ENCODE data around the gene OLIG2.

OLIG2 gene

GRCh38 chr21:33033961-33034413, 8.3 kb downstream of the OLIG2 start:
- no peak for DNase-seq

GRCh38 chr21:33035147-33035546, 9.4 kb downstream of the OLIG2 start:
- no peak for DNase-seq

- no peak for DNase-seq
Observed at GRCh38 chr21:33036430-33037162, 10.9 kb downstream of the OLIG2 start.

DNA sequence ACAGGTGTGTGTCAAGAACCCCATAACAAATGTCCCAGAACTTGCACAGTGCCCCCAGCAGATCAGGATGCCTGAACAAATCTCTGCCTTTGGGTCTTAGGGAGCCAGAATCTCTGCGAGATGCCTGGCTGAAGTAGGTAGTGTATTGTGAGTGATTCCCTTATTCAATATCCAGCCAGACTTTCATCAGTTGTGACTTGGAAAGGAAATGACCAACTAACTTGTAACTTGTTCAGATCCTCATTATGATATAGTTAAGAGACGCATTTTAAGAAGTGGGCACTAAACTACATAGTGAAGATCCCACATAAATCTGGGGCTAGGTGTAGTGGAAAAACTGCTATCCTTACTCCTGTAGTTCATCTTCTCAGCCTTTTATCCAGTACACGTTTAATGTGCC, 11.8 kb downstream of the OLIG2 start:
- no peak for DNase-seq

GRCh38 chr21:33039536-33039935, 13.8 kb downstream of the OLIG2 start:
- DNase-seq, result no peak

- no peak for DNase-seq
Observed at GRCh38 chr21:33040215-33040614, 14.5 kb downstream of the OLIG2 start.

- DNase-seq, result no peak
Observed at GRCh38 chr21:33041981-33042380, 16.2 kb downstream of the OLIG2 start.

GRCh38 chr21:33042812-33043211, 17.1 kb downstream of the OLIG2 start:
- no peak for DNase-seq

GRCh38 chr21:33046455-33046854, 20.7 kb downstream of the OLIG2 start:
- DNase-seq, result no peak

DNA sequence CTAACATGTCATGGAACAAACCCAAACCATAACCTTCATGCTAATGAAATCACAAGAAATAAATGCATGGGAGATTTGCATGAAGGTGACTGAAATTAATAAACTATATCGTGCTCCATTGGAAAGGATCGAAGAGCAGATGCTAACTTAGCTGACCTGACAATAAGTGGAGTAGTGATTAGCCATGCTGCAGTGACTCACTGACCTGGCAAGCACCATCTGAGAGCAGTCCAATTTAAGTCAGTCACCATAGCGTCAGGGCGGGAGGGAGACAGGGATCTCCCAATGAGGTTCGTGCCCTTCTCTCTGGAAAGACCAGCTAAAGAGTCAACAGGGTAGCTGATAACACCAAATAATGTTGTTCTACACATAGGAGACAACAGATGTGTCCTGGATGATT, 21.5 kb downstream of the OLIG2 start:
- no peak for DNase-seq

DNA sequence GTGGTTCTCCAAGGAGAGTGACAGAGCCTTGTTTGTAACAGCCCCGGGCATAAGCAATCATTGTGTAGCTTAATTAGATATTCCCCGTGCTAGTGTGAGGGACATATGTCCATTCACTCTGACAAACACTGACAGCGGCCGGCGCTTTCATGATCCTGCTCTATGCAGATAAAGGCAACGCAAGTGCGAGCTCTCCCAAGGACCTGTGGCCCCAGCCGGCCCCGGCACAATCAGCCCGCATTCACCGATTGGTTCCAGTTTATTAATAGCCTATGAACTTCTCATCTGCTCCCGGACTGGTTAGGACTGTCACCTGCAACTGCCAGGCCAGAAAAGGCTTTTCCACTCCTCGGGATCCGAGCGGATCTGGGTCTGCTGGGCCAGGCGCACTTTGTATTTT, 26.2 kb downstream of the OLIG2 start:
- DNase-seq, result no peak

DNA sequence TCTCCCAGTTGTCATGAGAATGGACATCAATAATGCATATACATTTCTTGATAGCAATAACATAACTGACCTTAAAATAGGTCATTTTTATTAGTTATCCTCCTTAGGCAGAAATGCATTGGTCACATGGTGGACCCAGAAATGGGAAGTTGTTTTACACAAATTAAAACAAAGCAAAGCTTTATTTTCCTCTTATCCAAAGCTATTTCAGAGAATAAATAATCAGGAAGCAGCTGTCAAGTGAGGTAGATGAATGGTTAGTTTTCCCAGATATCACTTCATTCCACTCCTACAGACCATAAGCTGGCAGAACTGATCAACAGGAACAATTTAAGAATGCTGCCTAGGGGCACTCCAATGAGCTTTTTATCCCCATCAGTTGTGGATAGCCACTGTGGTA, 28.2 kb downstream of the OLIG2 start:
- no peak for DNase-seq

DNA sequence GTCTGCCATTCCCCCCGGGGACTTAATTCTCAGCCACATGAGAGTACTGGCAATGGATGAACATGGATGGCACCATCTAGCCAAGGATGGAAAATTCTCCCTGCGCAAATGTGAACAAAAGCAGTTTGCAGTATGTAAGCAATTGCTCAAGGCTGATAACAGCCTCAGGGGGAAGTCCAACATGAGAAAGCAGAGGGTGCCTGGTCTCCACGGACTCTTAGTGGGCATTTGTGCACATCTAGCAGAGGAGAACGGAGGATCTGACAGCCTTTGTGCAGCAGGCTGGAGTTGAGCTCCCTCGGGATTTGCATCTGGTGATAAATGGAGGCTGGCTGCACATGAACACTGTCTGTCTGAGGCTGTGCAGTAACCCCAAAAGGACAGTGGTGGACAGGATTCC, 30.3 kb downstream of the OLIG2 start:
- DNase-seq, result no peak

GRCh38 chr21:33057385-33057940, 31.7 kb downstream of the OLIG2 start:
- no peak for DNase-seq

GRCh38 chr21:33058527-33058926, 32.8 kb downstream of the OLIG2 start:
- peak; percentile 8 for DNase-seq

- no peak for DNase-seq
Observed at GRCh38 chr21:33058957-33059356, 33.2 kb downstream of the OLIG2 start.

DNA sequence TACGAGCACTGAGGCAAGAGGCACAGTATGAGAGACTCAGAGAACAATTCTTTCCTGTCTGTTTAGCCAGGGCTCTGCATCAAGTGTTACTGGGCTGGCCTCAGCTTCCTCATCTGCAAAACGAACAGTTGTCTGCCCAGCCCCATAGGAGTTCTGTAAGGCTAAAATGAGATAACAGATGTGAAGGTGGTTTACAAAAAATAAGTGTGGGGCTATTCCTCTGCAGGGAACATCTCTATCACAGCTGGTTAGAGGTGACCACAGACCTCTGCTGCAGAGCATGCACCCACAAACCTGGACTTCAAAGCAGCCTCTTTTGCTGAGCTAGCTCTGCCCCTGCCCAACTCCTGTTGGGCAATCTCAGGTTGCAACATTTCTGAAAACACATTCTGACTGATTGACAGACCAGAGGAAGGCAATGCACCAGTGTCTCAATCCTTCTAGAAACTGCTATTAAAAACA, 33.7 kb downstream of the OLIG2 start:
- DNase-seq, result no peak

DNA sequence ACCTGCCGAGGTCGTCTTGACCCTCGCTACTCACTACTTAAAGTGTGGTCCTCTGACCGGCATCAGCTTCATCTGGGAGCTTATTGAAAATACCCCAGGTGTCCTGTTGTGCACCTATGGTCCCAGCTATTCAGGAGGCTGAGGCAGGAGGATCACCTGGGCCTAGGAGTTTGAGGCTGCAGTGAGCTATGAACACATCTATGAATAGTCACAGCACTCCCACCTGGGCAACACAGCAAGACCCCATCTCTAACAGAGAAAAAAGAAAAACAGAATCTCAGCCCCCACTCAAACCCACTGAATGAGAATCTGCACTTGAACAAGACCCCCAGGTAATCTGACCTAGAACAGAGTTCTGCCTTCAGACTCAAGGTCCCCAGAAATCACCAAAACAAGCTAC, 35.5 kb downstream of the OLIG2 start:
- no peak for DNase-seq

- DNase-seq, result no peak
Observed at GRCh38 chr21:33063375-33063883, 37.7 kb downstream of the OLIG2 start.

- DNase-seq, result no peak
Observed at GRCh38 chr21:33063907-33064622, 38.3 kb downstream of the OLIG2 start.

DNA sequence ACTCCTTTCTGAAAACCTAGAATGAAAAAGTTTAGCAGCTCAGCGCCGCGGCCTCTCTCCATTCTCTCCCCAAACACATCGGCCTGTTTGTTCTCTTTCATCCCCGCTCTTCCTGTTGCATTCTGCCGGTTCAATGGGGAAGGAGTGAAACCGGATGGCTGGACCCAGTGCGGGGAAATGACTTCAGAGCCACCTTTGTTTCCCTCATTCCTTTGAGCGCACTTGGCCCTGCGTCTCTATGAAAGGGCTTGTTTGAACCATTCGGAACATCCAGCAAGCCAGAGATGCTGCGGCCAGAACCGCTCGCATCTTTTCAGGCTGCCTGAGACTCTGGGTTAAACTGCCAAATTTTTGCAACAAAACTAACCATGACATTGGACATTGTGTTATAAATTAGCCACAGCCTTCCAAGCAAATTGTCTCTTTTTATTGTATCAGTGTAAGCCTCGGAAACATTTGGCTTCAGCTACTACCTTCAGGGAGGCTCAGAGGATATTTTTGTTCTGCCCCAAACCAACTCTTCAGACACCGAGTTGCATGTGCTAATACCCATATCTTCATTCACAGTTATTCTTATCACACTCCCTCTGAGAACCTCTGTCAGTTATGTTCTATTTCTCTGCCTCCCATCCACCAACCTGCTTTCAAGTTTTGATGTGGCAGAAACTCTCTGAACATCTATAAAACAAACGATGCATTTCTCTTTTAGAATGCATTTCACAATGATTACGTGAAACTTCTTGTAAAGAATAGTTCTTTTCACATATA, 39.1 kb downstream of the OLIG2 start:
- DNase-seq, result no peak

DNA sequence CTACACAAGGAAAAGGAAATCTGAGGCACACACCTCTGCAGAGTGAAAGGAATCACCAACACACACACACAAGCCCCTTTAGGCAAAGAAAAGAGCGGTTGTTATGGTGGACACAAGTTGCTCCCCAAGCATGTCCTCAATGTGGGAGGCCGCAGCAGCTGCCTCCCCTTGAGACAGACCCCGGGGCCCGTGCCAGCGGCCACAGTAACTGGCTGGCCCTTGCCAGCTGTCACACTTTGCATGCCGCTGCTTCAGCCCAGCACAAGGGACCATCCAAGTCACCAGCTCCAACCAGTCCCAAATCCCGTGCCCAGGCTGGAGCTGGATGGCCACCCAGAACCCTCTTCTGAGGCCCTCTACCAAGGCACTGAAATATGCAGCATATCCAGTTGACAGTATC, 41.3 kb downstream of the OLIG2 start:
- no peak for DNase-seq

DNA sequence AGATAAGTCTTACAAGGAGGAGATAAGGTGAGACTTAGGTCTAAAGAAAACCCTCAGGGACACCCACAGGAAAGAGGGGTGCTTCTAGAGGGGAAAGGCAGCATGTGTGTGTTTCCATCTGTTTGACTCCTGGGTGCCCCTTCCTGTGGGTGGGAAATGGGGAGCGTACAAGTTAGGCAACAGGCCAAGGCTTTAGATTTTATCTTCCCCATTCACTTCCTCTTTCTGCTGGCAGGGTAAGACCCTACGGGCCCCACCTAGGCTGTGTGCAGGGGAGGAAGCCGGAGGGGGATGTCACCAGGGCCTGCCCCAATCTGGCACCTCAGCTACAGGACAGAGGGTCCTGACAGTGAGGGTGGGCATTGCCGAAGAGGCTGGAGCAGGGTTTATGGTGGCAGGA, 41.7 kb downstream of the OLIG2 start:
- no peak for DNase-seq
